A673 (cell line): Measurements from ENCODE around the gene PPBP.

Experiments used
- CTCF ChIP-seq: fragments of 300-800, 200-600 bp; sonication (generic); conservative IDR thresholded peaks from 2 replicates; pipeline ENCODE4 v1.5.1; 2017; ENCODE audit warnings: low read depth, mild to moderate bottlenecking, antibody characterized with exemption, low read length, moderate library complexity, mixed read lengths
- EZH2 ChIP-seq: fragments of 200-600 bp; sonication (generic); IDR thresholded peaks from 2 replicates; pipeline ENCODE4 v1.6.1; 2017; ENCODE audit warnings: borderline replicate concordance, low read depth, mild to moderate bottlenecking, mixed read lengths, antibody characterized with exemption, low read length; ENCODE audit not compliant: poor library complexity, severe bottlenecking

GRCh38 chr4:73985528-73985852 is 2.5 kb downstream of the PPBP start:
- TF ChIP-seq CTCF: no peak
- no peak for TF ChIP-seq EZH2
